Measurements from ENCODE around the gene PGRMC1.
A peak's percentile ranks its signal among the peaks of the same experiment; 100 is the strongest.
"Not testable (repeated sequence)": the region's sequence is repeated elsewhere in the genome, so short reads cannot be mapped to it uniquely, and the experiment has no call there.

Gene PGRMC1

DNA sequence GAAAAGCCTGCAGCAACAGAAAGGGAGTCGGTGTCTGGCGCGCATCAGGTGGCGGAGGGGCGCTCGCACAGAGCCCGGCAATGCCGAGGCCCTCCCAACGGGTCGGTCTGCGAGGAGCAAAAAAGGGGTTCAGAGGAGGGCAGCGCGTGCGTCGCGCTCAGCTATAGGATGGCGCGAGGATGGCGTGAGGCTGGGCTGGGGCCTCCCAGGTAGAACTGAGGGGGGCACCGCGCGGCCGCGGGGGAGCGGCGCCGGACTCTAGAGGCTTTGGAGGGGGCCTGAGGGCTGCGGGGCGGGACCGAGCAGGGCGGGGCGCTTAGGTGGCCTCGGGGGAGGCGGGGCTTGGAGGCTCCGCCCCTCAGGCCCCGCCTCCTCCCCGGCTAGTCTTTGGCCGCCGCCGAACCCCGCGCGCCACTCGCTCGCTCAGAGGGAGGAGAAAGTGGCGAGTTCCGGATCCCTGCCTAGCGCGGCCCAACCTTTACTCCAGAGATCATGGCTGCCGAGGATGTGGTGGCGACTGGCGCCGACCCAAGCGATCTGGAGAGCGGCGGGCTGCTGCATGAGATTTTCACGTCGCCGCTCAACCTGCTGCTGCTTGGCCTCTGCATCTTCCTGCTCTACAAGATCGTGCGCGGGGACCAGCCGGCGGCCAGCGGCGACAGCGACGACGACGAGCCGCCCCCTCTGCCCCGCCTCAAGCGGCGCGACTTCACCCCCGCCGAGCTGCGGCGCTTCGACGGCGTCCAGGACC is at the start of gene PGRMC1:
Gene PGRMC1, plus strand, starts transcription at position 414 of the 751 bp plus-strand sequence. Its CDS starts 79 bp downstream, at position 493.
- no peaks in the 10 kb centered on the region for H3K27me3 ChIP-seq (replicated peaks; ENCODE audit: control insufficient read depth, insufficient read depth, low read length)
- peaks cover 44% of the 10 kb centered on the region for H3K4me1 ChIP-seq (ENCODE audit: control insufficient read depth, insufficient read depth, low read length)
- peak within 1 kb of the TSS; percentile 92 for H3K9ac ChIP-seq (ENCODE audit: low read length)
- no peaks in the 10 kb centered on the region for H3K36me3 ChIP-seq (ENCODE audit: control insufficient read depth, insufficient read depth, low read length, severe bottlenecking)
- no peaks in the 10 kb centered on the region for H3K9me3 ChIP-seq (ENCODE audit: control insufficient read depth, low read length)
- H3K4me3 ChIP-seq (ENCODE audit: low read length), result peak within 1 kb of the TSS; percentile 80
- peak; percentile 86 for DNase-seq (ENCODE audit: low read depth)

DNA sequence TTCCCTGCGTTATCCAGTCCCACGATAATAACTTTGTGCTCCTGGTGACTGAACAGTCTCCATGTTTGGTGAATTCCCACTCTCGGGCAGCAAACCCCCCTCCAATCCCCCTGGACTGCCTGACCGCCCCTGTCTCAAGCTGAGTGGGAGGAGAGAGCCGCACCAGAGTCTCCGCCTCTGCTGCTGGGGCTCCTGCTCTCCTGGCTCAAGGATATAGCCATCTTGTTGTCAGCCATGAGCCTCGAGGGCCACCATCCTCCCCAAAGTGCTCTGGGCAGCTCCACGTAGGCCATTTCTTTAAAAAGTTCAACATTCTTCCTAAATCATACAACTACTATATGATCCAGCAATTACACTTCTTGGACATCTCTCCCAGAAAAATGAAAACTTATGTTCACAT is 49.3 kb upstream of the PGRMC1 start:
- H3K4me1 ChIP-seq (ENCODE audit: control insufficient read depth, insufficient read depth, low read length), result peaks cover 11% of the 10 kb centered on the region
- peaks cover 6% of the 10 kb centered on the region for H3K27me3 ChIP-seq (replicated peaks; ENCODE audit: control insufficient read depth, insufficient read depth, low read length)
- no peak for DNase-seq (ENCODE audit: low read depth)
- H3K36me3 ChIP-seq (ENCODE audit: control insufficient read depth, insufficient read depth, low read length, severe bottlenecking), result no peaks in the 10 kb centered on the region
- H3K9ac ChIP-seq (ENCODE audit: low read length), result no peak overlapping the region
- H3K4me3 ChIP-seq (ENCODE audit: low read length), result no peak overlapping the region
- no peaks in the 10 kb centered on the region for H3K9me3 ChIP-seq (ENCODE audit: control insufficient read depth, low read length)

DNA sequence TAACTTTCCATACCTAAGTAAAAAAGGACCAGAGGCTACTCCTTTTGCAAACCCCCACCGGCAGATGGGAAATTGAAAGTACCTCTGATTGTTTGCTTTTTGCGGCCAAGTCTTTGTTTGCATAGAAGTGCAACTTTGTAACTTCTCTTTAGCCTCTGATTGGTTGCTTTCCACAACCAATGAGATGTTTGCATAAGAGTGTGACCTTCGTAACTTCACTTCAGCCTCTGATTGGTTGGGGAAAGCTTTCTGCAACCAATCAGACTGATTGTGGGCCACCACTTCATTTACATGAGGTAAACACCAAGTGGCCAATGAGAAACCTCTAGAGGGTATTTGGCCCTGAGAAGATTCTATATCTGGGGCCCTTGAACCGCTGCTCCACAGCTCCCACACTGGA is 48.8 kb upstream of the PGRMC1 start:
- H3K4me3 ChIP-seq (ENCODE audit: low read length), result no peak overlapping the region
- no peak for DNase-seq (ENCODE audit: low read depth)
- H3K9me3 ChIP-seq (ENCODE audit: control insufficient read depth, low read length), result no peaks in the 10 kb centered on the region
- H3K36me3 ChIP-seq (ENCODE audit: control insufficient read depth, insufficient read depth, low read length, severe bottlenecking), result no peaks in the 10 kb centered on the region
- peaks cover 11% of the 10 kb centered on the region for H3K4me1 ChIP-seq (ENCODE audit: control insufficient read depth, insufficient read depth, low read length)
- peaks cover 6% of the 10 kb centered on the region for H3K27me3 ChIP-seq (replicated peaks; ENCODE audit: control insufficient read depth, insufficient read depth, low read length)
- H3K9ac ChIP-seq (ENCODE audit: low read length), result no peak overlapping the region

DNA sequence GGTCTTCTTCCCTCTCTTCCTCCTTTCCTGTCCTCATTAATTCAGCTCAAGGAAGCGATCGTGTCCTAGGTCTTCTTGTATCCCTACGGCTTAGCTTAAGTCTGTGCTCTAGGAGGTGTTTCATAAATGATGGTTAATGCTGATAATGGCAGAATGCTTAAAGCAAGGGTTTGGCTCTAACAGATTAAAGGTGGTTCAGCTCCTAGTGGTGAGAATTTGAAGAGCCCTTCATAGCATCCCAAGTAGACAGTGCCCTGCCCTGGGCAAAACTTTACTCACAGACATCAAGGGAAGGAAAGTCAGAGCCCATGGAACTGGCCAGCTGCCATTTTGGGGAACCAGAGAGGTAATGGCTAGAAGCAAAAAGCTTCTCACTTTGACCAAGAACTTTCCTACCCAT is 47.0 kb upstream of the PGRMC1 start:
- no peak for DNase-seq (ENCODE audit: low read depth)
- Histone ChIP-seq H3K4me3 (ENCODE audit: low read length) (no peak overlapping the region), H3K9me3 (ENCODE audit: control insufficient read depth, low read length) (no peaks in the 10 kb centered on the region)

GRCh38 chrX:119189595-119189994 is 46.5 kb upstream of the PGRMC1 start:
- Histone ChIP-seq H3K9me3 (ENCODE audit: control insufficient read depth, low read length) (no peaks in the 10 kb centered on the region), H3K27me3 (replicated peaks; ENCODE audit: control insufficient read depth, insufficient read depth, low read length) (peaks cover 5% of the 10 kb centered on the region), H3K9ac (ENCODE audit: low read length) (no peak overlapping the region), H3K36me3 (ENCODE audit: control insufficient read depth, insufficient read depth, low read length, severe bottlenecking) (no peaks in the 10 kb centered on the region), H3K4me3 (ENCODE audit: low read length) (peak overlapping the region; percentile 39), H3K4me1 (ENCODE audit: control insufficient read depth, insufficient read depth, low read length) (peaks cover 11% of the 10 kb centered on the region)
- peak; percentile 47 for DNase-seq (ENCODE audit: low read depth)

More for the DNA sequence above, 47.0 kb upstream of the PGRMC1 start:
- Histone ChIP-seq H3K36me3 (ENCODE audit: control insufficient read depth, insufficient read depth, low read length, severe bottlenecking) (no peaks in the 10 kb centered on the region), H3K27me3 (replicated peaks; ENCODE audit: control insufficient read depth, insufficient read depth, low read length) (peaks cover 5% of the 10 kb centered on the region), H3K4me1 (ENCODE audit: control insufficient read depth, insufficient read depth, low read length) (peaks cover 11% of the 10 kb centered on the region), H3K9ac (ENCODE audit: low read length) (no peak overlapping the region)

DNA sequence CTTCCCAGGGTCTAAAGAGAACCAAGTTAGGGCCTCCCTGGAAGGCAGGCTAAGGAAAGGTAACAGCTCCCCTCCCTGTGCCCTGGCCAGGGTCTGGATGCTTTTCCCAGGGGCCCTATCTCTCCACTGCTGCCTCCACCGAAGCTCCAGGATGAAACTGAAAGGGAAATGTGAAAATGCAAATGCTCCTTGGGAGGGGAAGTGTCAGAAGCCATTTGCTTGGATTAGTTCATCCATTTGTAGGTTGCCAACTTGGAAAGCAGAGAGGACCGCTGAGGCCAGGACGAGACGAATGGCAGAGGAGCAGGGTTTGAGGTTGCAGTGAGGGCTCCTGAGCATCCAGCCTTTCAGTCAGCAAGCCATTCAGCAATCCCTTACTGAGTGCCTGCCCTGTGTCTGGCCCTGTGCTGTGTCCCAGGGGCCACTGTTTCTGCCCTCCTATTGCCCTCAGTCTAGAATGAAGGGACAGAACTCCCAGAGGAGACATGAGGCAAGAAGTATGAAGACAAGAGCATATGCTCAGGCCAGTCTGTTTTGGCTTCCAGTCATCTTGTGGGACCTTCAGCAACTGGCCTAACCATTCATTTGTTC is 45.9 kb upstream of the PGRMC1 start:
- H3K9ac ChIP-seq (ENCODE audit: low read length), result no peak overlapping the region
- H3K9me3 ChIP-seq (ENCODE audit: control insufficient read depth, low read length), result no peaks in the 10 kb centered on the region
- peaks cover 11% of the 10 kb centered on the region for H3K4me1 ChIP-seq (ENCODE audit: control insufficient read depth, insufficient read depth, low read length)
- peak overlapping the region; percentile 39 for H3K4me3 ChIP-seq (ENCODE audit: low read length)
- DNase-seq (ENCODE audit: low read depth), result peak; percentile 5
- peaks cover 5% of the 10 kb centered on the region for H3K27me3 ChIP-seq (replicated peaks; ENCODE audit: control insufficient read depth, insufficient read depth, low read length)
- H3K36me3 ChIP-seq (ENCODE audit: control insufficient read depth, insufficient read depth, low read length, severe bottlenecking), result no peaks in the 10 kb centered on the region

DNA sequence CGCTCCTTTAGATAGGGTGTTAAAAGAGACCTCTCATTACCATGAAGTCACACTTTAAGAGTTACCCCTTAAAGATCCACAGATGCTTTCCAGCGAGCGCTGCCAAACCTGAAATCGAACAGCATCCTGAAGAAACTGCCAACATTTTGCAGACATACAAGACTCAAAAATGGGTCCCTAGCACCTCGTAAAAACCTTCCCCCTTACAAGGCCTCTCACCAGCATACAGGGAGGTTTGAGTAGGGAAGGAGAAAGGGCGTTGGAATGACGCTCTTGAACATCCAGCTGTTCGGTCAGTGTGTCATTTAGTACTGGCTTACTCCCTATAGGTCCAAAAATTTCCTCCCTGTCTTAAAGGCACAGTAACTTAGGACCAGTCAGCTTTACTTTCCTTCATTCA is 45.3 kb upstream of the PGRMC1 start:
- peak; percentile 28 for DNase-seq (ENCODE audit: low read depth)
- H3K27me3 ChIP-seq (replicated peaks; ENCODE audit: control insufficient read depth, insufficient read depth, low read length), result peaks cover 5% of the 10 kb centered on the region
- no peaks in the 10 kb centered on the region for H3K36me3 ChIP-seq (ENCODE audit: control insufficient read depth, insufficient read depth, low read length, severe bottlenecking)

DNA sequence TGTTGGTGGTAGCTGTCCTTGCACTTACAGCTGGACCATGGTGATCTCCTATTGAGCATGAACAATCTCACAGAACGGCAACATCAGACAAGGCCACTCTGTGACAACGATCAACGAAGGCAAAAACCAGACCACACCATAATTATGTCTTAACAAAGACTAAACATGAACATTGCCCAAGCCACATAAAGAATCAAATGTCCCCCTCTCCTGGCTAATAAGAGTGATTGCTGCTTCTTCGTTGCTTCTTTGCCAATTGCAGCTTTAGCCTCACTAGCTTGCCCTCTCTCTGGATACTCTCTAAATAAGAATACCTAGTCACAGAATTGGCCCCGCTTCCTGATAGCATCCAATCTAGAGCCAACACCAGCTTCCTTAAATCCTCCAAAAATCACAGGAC is 41.5 kb upstream of the PGRMC1 start:
- H3K9me3 ChIP-seq (ENCODE audit: control insufficient read depth, low read length), result no peaks in the 10 kb centered on the region
- H3K27me3 ChIP-seq (replicated peaks; ENCODE audit: control insufficient read depth, insufficient read depth, low read length), result peaks cover 8% of the 10 kb centered on the region
- peak; percentile 22 for DNase-seq (ENCODE audit: low read depth)
- no peak overlapping the region for H3K9ac ChIP-seq (ENCODE audit: low read length)
- no peaks in the 10 kb centered on the region for H3K36me3 ChIP-seq (ENCODE audit: control insufficient read depth, insufficient read depth, low read length, severe bottlenecking)
- H3K4me3 ChIP-seq (ENCODE audit: low read length), result no peak overlapping the region
- H3K4me1 ChIP-seq (ENCODE audit: control insufficient read depth, insufficient read depth, low read length), result peaks cover 11% of the 10 kb centered on the region

More for the DNA sequence above, 45.3 kb upstream of the PGRMC1 start:
- Histone ChIP-seq H3K9ac (ENCODE audit: low read length) (no peak overlapping the region), H3K9me3 (ENCODE audit: control insufficient read depth, low read length) (no peaks in the 10 kb centered on the region), H3K4me1 (ENCODE audit: control insufficient read depth, insufficient read depth, low read length) (peaks cover 11% of the 10 kb centered on the region), H3K4me3 (ENCODE audit: low read length) (peak overlapping the region; percentile 39)

DNA sequence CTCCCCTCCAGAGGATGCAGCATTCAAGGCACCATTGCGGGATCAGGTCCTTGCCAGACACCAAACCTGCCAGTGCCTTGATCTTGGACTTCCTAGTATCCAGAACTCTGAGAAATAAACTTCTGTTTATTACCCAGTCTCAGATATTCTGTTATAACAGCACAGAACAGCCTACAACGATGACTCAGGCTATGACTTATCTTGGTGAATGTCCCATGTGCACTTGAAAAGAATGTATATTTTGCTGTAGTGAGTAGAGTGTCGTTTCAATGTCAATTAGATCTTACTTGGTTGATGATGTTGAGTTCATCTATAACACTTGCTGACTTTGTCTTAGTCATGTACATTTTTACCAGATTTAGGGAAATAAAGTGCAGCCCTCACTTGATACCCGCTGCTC is 34.5 kb upstream of the PGRMC1 start:
- H3K9ac ChIP-seq (ENCODE audit: low read length), result no peak overlapping the region

GRCh38 chrX:119206203-119206602 is 29.9 kb upstream of the PGRMC1 start:
- H3K27me3 ChIP-seq (replicated peaks; ENCODE audit: control insufficient read depth, insufficient read depth, low read length), result peaks cover 26% of the 10 kb centered on the region
- H3K4me3 ChIP-seq (ENCODE audit: low read length), result no peak overlapping the region
- no peak overlapping the region for H3K9ac ChIP-seq (ENCODE audit: low read length)
- H3K36me3 ChIP-seq (ENCODE audit: control insufficient read depth, insufficient read depth, low read length, severe bottlenecking), result no peaks in the 10 kb centered on the region
- H3K9me3 ChIP-seq (ENCODE audit: control insufficient read depth, low read length), result no peaks in the 10 kb centered on the region
- no peak for DNase-seq (ENCODE audit: low read depth)
- no peaks in the 10 kb centered on the region for H3K4me1 ChIP-seq (ENCODE audit: control insufficient read depth, insufficient read depth, low read length)

More for the DNA sequence above, 34.5 kb upstream of the PGRMC1 start:
- H3K4me3 ChIP-seq (ENCODE audit: low read length), result no peak overlapping the region
- no peaks in the 10 kb centered on the region for H3K9me3 ChIP-seq (ENCODE audit: control insufficient read depth, low read length)
- DNase-seq (ENCODE audit: low read depth), result no peak
- H3K27me3 ChIP-seq (replicated peaks; ENCODE audit: control insufficient read depth, insufficient read depth, low read length), result peaks cover 27% of the 10 kb centered on the region
- no peaks in the 10 kb centered on the region for H3K4me1 ChIP-seq (ENCODE audit: control insufficient read depth, insufficient read depth, low read length)
- H3K36me3 ChIP-seq (ENCODE audit: control insufficient read depth, insufficient read depth, low read length, severe bottlenecking), result no peaks in the 10 kb centered on the region

- H3K27me3 ChIP-seq (replicated peaks; ENCODE audit: control insufficient read depth, insufficient read depth, low read length), result peaks cover 32% of the 10 kb centered on the region
- H3K9me3 ChIP-seq (ENCODE audit: control insufficient read depth, low read length); H3K36me3 ChIP-seq (ENCODE audit: control insufficient read depth, insufficient read depth, low read length, severe bottlenecking); H3K4me1 ChIP-seq (ENCODE audit: control insufficient read depth, insufficient read depth, low read length); DNase-seq (ENCODE audit: low read depth); H3K9ac ChIP-seq (ENCODE audit: low read length); H3K4me3 ChIP-seq (ENCODE audit: low read length): not testable (repeated sequence)
Measured at GRCh38 chrX:119207483-119207882, 28.6 kb upstream of the PGRMC1 start.
